DMS53 treated with DMSO at 0.1 percent for 48 hours (cell line): Measurements from ENCODE around the gene TMTC1.
"Not testable (repeated sequence)": the region's sequence is repeated elsewhere in the genome, so short reads cannot be mapped to it uniquely, and the experiment has no call there.

Experiments used
- DNase-seq: peaks from one replicate; lab custom pipeline; 2025; ENCODE audit not compliant: unreplicated experiment; lab: John Stamatoyannopoulos, UW

The TMTC1 gene

GRCh38 chr12:29578731-29579130, 205.0 kb downstream of the TMTC1 start:
- no peak for DNase-seq

- no peak for DNase-seq
Measured at GRCh38 chr12:29578070-29578469, 205.7 kb downstream of the TMTC1 start.

- DNase-seq: no peak
Measured at GRCh38 chr12:29574500-29574899, 209.2 kb downstream of the TMTC1 start.

- DNase-seq: no peak
Measured at GRCh38 chr12:29572938-29573337, 210.8 kb downstream of the TMTC1 start.

- DNase-seq: no peak
Measured at GRCh38 chr12:29572464-29572863, 211.3 kb downstream of the TMTC1 start.

GRCh38 chr12:29569132-29569757, 214.5 kb downstream of the TMTC1 start:
- DNase-seq: no peak

- no peak for DNase-seq
Measured at GRCh38 chr12:29566441-29566840, 217.3 kb downstream of the TMTC1 start.

- DNase-seq: peak; percentile 51
Measured at GRCh38 chr12:29565727-29566126, 218.0 kb downstream of the TMTC1 start.

- no peak for DNase-seq
Measured at GRCh38 chr12:29564925-29565324, 218.8 kb downstream of the TMTC1 start.

- DNase-seq: no peak
Measured at GRCh38 chr12:29563636-29564035, 220.1 kb downstream of the TMTC1 start.

- no peak for DNase-seq
Measured at GRCh38 chr12:29563071-29563470, 220.7 kb downstream of the TMTC1 start.

GRCh38 chr12:29562110-29562804, 221.5 kb downstream of the TMTC1 start:
- DNase-seq: no peak

GRCh38 chr12:29561664-29562071, 222.1 kb downstream of the TMTC1 start:
- no peak for DNase-seq

- no peak for DNase-seq
Measured at GRCh38 chr12:29559198-29559597, 224.5 kb downstream of the TMTC1 start.

GRCh38 chr12:29556363-29556762, 227.4 kb downstream of the TMTC1 start:
- DNase-seq: no peak

GRCh38 chr12:29555451-29555850, 228.3 kb downstream of the TMTC1 start:
- not testable (repeated sequence) for DNase-seq

GRCh38 chr12:29552994-29553748, 230.6 kb downstream of the TMTC1 start:
- no peak for DNase-seq

- peak; percentile 89 for DNase-seq
Measured at GRCh38 chr12:29552324-29552927, 231.3 kb downstream of the TMTC1 start.

- no peak for DNase-seq
Measured at GRCh38 chr12:29551812-29552211, 231.9 kb downstream of the TMTC1 start.

GRCh38 chr12:29547864-29548263, 235.9 kb downstream of the TMTC1 start:
- no peak for DNase-seq

GRCh38 chr12:29547151-29547632, 236.6 kb downstream of the TMTC1 start:
- no peak for DNase-seq
